Middle frontal gyrus (tissue), 1 donor: ENCODE results near the gene CCSER1.
"Not testable (repeated sequence)": the region's sequence is repeated elsewhere in the genome, so short reads cannot be mapped to it uniquely, and the experiment has no call there.

Experiments
- DNase-seq: peaks from one replicate; pipeline ENCODE4 v3.0.0-alpha.2; 2015; ENCODE audit warnings: low spot score; ENCODE audit errors: extremely low spot score

Gene CCSER1

DNA sequence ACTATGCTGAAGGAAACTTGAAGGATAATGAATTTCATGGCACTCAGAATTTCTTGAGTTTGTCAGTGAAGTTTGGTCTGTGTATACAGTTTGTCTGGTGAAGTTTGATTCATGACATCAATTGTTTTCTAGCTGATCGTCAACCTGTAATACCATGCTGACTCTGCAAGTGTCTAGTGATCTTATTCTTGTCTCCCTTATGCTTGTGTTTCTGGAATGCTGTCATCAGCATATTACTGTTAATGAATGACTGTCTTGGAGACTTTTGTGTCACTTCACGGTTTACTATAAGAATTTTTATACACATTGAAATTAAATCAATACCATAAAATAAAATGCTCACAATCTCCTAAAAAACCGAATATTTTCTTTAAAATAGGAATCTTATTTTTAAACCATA is 779.0 kb downstream of the CCSER1 start:
- no peak for DNase-seq

DNA sequence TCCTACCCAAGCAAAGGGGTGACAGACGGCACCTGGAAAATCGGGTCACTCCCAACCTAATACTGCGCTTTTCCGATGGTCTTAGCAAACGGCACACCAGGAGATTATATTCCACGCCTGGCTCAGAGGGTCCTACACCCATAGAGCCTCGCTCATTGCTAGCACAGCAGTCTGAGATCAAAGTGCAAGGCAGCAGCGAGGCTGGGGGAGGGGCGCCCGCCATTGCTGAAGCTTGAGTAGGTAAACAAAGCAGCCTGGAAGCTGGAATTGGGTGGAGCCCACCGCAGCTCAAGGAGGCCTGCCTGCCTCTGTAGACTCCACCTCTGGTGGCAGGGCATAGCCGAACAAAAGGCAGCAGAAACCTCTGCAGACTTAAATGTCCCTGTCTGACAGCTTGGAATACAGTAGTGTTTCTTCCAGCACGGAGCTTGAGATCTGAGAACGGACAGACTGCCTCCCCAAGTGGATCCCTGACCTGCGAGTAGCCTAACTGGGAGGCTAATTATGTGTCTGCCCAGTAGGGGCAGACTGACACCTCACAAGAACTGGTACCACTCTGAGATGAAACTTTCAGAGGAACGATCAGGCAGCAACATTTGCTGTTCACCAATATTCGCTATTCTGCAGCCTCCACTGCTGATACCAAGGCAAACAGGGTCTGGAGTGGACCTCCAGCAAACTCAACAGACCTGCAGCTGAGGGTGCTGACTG is 784.7 kb downstream of the CCSER1 start:
- not testable (repeated sequence) for DNase-seq

DNA sequence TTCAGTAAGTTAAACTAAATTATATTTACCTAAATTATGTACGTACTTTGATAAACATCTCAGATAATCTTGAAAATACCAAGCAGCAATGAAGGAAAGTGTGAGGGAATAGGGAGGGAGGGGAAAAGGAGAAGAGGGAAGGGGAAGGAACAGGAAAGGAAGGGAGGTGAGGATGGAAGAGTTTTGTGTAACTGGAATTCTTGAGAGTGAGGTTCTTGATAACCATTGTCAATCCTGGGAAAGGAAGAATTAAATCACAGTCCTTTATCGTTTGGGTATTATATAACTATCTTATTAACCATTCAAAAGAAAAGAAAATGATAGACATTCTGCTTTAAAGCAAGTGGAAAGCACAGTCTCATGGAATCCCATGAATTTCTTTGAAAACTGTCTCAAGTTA is 795.0 kb downstream of the CCSER1 start:
- DNase-seq: no peak

DNA sequence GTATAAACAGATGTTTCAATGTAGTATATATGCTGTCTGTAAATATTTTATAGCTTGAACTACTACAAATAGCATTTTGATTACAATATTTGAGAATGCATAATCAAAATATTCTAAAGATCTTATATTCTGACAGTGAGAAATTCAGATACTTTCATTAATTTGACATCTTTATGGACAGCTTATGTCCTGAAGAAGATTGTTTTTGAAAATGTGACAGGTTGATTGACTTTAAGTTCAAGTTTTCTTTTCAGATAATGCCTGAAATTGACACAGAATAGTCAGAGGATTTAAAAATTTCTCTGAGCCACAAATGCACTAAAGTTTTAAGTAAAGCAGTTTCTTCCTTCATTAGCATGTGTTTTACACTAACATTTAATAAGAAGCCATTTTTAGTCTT is 799.8 kb downstream of the CCSER1 start:
- DNase-seq: no peak

DNA sequence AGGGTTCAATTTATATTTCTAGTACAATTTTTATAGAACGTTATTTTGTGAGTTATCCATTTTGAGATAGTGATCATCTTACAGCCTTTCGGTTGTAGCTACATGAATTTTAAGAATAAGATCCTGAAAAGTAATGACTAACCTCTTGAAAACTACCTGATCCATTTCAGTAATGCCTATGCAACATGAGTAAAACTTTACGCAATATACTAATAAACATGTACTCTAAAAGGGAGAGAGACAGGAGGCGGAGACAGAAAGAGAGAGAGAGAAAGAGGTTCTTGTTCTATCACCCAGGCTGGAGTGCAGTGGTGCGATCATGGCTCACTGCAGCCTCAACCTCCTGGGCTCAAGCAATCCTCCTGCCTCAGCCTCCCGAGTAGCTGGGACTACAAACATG is 816.1 kb downstream of the CCSER1 start:
- no peak for DNase-seq

DNA sequence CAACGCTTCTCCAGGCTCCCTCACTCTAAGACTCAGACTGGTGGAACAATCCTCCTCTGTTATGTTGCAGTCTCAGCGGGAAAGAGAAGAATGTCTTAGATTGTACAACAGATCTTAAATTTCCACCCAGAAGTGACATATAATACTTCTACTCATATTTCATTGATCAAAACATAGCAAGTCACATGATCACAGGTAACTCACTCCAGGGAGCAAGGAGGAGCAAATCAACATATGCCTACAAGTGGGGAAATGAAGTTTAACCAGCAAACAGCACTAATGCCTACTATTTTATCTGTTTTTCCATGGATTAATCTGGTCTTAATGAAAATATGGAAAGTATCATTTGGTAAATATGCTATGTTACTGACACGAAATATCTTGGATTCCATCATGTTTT is 819.8 kb downstream of the CCSER1 start:
- no peak for DNase-seq

DNA sequence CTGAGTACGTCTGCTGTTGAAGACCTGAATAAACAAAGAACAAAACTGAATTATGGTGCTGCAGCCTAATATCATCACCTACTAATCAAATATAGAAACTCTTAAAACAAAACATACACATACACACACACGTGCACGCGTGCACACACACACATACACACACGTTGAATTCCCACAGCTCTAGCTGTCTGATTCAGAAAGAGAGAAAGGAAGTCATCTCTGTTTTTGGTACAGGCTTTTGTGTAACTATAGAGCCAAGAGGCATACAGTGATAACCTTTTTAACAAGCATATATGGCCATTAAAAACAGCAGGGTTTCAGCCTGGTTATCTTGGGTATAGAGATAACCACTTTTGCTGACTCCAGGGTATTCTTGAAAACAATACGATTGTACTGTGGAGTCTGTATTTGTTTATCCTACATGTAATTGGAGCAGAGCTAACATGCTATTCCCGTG is 823.2 kb downstream of the CCSER1 start:
- no peak for DNase-seq

DNA sequence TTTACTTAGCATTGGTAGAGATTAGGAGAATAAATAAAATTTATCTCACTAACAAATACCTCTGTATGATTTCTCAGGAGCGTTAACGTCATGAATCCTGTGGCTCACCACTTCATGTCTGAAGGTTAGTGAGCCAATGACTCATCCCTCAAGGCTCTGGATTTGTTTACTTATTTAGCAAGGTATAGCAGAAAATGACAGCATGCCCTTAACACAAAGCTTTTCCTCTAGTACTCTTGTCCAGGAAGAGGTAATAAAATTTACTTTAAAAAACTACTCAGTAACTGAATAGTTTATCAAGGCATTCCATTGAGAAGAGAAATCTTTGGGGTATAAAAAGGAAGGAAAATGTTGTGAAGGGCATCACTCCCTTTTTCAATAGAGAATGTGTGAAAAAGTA is 823.8 kb downstream of the CCSER1 start:
- no peak for DNase-seq

DNA sequence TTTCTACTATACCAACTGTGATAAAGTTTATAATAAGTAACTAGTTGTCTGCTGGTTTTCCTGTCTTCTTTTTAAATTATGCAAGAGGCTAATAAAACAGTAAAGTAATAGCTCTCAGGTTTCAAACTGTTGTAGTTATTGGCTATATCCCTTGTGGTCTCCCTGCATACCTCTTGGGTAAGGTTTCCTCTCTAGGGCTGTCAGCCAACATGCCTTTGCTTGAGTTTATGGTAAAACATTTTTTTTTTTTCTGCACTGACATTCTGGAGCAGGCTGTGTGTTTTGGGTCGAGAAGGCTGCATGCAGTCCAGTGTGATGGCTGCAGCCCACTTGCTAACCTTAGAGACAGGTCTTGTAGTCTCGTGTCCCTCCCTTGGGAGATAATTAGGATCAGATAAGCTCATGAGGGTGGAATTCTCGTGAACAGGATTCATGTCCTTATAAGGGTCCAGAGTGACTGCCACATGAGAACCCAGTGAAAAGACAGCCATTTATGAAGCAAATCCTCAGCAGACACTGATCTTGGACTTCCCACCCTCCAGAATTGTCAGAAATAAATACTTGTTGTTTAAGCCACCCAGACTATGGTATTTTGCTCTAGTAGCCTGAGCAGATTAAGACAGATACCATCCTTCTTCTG is 831.2 kb downstream of the CCSER1 start:
- no peak for DNase-seq

DNA sequence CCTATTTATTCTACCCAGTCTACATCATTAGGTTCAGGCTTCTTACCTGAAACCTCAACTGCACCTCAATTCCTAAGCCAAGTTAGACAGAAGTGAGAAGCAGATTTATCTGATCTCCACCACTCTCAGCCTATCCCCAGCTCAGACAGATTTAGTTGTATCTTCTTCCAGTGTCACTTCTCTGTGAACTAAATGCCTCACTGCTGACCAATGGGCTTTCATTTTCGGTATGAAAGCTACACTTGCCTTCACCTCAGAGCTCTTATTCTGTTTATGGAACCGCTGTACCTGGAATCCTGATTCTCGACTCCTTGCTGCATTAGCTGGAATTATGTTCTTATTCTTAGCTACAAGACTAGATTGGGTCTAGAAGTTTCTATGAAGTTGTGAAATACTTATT is 833.2 kb downstream of the CCSER1 start:
- no peak for DNase-seq

DNA sequence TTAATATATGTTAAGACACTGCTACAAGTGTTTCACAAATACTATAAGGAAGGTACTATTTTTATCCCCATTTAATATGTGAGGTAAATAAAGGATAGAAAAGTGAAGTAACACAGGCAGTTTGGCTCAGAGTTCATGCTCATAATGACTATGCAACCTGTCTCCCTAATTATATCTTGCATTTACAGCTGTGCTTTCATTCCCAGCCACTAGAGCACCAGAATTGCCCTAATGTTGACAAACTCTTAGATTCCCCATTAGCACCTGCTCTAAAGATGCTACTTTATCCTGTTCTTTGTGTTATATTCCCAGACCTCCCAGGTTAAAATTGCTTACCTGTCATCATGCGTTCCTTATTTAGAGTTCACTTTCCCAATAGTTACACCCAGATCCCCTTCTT is 833.6 kb downstream of the CCSER1 start:
- DNase-seq: no peak

DNA sequence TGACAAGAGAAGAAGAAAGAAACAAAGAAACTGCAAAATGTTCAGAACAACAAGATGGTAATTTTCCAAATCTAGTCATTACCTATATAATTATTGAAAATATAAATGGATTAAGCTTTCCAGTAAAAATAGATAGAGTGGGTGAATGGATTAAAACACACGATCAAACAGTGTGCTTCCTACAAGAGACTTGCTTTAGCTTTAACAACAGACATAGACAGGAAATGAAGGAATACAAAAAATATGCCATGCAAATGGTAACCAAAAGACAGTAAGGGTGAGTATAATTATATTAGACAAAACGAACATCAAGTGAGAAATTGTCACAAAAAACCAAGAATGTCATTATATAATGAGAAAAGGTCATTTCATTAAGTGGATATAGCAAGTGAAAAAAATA is 842.8 kb downstream of the CCSER1 start:
- no peak for DNase-seq

DNA sequence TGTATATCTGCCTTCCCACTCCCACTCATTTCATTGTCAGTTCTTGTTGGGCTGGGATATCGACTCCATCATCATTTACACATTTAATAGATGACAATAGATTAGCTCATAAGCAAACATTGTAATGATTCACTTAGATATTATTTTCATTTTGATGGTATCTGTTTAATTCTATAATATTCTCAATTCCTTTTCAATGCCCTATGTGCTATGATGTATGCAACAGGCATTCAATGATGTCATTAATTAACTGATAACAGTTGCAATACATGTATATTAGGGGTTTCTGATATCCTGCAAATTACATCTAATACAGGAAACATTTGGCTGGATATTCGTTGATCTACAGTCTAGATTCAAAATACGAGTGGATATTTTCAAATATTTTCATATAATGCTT is 850.5 kb downstream of the CCSER1 start:
- no peak for DNase-seq

DNA sequence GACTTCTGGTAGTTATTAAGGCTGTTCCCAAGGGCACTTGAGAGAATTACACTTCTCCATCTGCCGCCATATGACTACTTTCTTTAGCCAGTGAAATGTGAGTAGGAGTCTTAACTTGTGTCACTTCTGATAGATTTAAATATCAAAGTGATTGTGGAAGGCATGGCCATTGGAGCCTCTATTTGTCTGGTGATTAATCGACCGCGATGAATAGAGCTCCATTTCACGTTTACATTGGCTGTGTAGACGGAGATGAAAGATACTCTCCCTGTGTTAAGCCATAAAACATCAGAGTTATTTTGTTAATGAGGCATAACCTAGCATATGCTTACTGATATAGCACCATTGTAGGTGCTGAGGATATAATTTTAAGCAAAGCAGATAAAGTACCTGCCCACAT is 852.4 kb downstream of the CCSER1 start:
- DNase-seq: no peak

DNA sequence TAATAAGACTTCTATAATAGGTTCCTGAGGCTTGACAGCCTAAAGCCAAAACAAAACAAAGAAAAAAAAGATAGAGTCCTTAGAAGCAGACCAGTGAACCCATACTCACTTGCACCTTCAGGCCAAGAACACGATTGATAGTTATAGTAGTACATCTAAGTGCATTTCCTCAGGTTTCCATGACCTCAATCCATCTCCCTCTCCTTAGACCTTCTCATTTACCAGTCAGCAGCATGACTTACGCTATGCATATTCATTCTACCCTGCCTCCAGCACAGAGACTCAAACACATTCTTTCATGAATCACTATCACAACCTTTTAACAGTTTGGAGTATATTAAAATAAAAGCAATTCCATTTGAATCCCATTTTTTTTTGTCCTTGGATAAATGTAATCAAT is 855.6 kb downstream of the CCSER1 start:
- DNase-seq: no peak

DNA sequence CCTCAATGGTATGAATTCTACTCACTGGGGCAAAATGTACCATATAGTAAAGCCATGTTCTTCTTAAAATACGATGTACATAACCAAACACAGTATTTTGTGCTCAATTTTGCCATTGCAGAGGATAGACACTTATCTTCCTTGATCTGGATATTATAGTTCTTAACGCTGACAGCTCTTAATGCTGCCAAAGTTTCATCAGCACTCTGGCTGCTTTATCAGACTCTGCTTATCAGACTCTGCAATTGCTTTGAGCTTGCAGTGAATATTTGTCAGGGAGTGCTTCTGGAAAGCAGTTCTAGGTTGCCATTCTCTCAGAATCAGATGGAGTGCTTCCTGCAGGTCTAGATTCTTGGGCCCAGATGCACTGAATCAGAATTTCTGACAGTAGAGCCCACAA is 863.1 kb downstream of the CCSER1 start:
- no peak for DNase-seq

DNA sequence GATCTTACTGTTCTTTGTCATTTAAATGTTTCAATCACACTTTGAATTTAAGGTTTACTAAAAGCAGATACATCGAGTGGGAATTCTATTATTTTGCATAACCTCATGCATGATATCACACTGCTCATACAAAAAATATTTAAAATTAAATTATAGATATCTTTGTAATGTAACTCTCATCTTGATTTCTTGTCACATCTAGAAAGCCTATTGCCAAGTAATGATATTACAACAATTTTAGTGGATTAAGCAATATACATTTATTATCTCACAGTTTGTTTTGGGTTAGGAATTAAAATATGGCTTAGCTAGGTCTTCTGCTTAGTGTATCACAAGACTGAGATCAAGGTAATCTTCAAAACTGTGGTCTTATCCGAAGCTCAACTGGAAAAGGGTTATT is 865.0 kb downstream of the CCSER1 start:
- DNase-seq: no peak

DNA sequence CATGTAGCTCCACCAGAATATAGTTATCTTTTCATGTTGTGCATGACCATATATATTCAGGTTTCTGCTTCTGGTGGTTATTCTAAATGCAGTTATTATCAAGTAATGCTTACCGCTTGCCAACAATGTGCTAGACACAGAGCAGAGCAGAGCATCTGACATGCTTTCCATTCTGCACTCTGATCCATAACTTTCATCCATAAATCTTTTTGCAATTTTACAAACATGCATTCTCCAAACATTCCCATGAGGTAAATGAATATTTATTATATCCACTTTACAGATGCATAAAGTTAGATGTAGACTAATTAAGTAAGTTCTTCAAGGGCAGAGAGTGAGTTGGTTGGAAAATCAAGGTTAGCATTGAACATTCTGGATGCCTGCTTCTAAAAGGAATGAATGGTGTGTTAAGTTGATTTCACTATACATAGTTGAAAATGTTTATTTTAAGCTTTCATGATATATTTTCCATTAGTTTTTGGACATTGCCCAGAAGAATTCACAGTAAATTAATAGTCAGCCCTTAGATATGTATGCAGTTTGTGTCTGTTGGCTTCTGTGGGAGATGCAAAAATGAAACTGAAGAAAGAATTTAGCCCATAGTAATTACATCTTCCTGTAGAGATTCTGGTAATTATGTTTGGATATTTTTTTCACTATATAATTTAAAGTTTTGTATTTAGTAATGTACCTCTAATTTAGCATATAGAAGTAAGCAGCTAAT is 867.8 kb downstream of the CCSER1 start:
- no peak for DNase-seq

DNA sequence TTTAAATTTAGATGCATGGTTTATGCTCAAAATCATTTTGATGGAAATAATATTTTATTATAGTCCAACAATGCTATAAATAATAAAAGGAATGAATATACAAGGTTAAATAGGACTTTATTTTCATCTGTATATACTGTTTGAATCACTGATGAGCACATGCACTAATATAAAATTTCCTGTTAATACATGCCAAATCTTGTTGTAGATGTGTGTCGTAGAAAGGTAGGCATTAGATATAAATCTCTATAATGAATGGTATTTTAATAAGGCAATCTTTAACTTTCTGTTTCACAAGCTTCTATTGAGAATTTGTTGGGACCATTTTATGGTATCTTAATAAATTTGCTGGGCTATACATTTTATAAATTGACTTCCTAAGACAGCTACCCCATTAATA is 868.8 kb downstream of the CCSER1 start:
- DNase-seq: no peak

DNA sequence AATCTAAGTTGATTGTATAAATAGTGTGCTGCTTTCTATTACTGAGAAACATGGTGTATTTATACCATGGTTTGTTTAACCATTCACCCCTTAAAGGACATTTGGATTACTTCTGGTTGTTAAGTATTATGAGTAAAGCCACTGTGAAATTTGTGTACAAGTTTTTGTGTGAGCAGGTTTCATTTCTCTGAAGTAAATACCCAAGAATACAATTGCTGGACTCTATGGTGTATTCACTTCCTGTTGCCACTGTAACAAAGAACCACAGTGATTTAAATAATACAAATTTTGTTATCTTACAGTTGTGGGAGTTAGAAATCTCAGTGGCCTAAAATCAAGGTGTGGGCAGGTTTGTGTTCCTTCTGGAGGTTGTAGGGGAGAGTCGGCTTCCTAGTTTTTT is 869.6 kb downstream of the CCSER1 start:
- DNase-seq: no peak

DNA sequence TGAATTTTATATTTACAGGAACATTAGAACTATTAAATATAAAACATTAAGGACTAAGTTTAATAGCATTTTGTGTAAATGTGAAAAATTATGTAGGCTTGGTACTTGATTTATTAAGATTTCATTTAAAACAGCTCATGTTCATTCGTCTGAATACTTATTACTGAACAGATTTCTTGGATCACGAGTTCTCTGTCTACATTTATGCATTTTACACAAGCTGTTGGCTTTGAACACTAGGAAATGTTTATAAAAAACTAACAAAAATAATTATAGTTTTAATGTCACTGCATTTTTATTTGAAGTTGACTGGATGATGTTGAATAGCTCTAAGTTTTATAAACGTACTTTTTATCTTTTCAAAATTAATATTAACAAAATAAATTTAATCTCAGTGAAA is 888.7 kb downstream of the CCSER1 start:
- no peak for DNase-seq

DNA sequence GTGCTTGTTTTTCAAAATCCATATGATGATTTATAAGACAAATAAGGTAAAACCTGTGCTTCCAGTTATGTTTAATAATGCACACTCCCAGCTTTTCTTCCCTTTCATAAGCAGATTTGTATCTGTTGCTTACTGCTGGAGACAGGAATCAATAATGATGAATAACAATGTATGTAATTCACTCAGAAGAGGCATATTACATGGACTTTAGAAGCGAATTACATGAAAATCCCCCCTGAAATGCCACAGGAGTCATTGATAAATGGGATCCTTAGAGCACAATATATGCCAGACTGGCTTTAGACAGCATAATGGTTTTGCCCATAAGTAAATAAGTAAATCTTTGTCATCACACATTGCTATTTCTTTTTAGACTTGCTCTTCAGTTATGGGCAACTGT is 892.3 kb downstream of the CCSER1 start:
- no peak for DNase-seq
